Right lobe of liver (tissue), 6 donors: ENCODE measurements around the gene PPP1R9A. TPM values are rescaled to one million over a fixed set of nuclear protein-coding genes. Genes with fewer than 3 reads are reported as not detected.

Experiments
- ATAC-seq, 4 donors: fragments of 200-7000 bp; cut with Tn5 transposase; one replicate each; pipeline ENCODE4 v1.9.1; 2020; ENCODE audit warnings: mild to moderate bottlenecking in 4 of 4, moderate library complexity in 4 of 4
- DNase-seq, 3 donors: peaks; one replicate each; pipeline ENCODE4 v3.0.0-alpha.2; 2020
- H3K27ac ChIP-seq, 3 donors: fragments of 200-600 bp; one replicate each; pipeline ENCODE4 v1.8.0; 2022
- H3K27me3 ChIP-seq, 2 donors: fragments of 200-600 bp; one replicate each; pipeline ENCODE4 v1.8.0; 2022
- H3K36me3 ChIP-seq, 4 donors: fragments of 200-600 bp; sonication (generic) in 1 of 4; one replicate each; pipeline versions ENCODE4 v1.5.1 to v1.8.0; 2017 to 2022; ENCODE audit warnings: control low read depth in 1 of 4
- H3K4me1 ChIP-seq, 4 donors: fragments of 200-600 bp; sonication (generic) in 1 of 4; one replicate each; pipeline versions ENCODE4 v1.5.1 to v1.8.0; 2017 to 2022; ENCODE audit warnings: control low read depth in 1 of 4
- H3K4me3 ChIP-seq, 3 donors: fragments of 200-600 bp; one replicate each; pipeline ENCODE4 v1.8.0; 2022
- H3K9me3 ChIP-seq, 4 donors: fragments of 200-600 bp; sonication (generic) in 1 of 4; one replicate each; pipeline versions ENCODE4 v1.5.1 to v1.8.0; 2017 to 2022; ENCODE audit warnings: control low read depth in 1 of 4
- CTCF ChIP-seq, 4 donors: fragments of 200-600 bp in 3 of 4; fragments of 450-650 bp in 1 of 4; IDR thresholded peaks; one replicate each; pipeline versions ENCODE4 v1.5.1 to v1.8.0; 2016 to 2022; ENCODE audit warnings: antibody characterized with exemption in 4 of 4, mild to moderate bottlenecking in 2 of 4
- POLR2A ChIP-seq: fragments of 450-650 bp; IDR thresholded peaks from one replicate; pipeline ENCODE4 v1.6.1; 2017; ENCODE audit warnings: antibody characterized with exemption, mild to moderate bottlenecking
- WGBS: methylation state at CpG from one replicate; pipeline ENCODE4 v1.1.6; 2018; ENCODE audit warnings: low coverage, low lambda C conversion rate; ENCODE audit not compliant: insufficient coverage; ENCODE audit errors: missing lambda C conversion rate; 5-methylcytosine and 5-hydroxymethylcytosine counted together
- intact Hi-C, 2 donors: fragments of 100-400 bp; cut with DNase I; formaldehyde crosslinking; loops; one replicate each; pipeline versions ENCODE4 v1.11.2 to v1.14.1; 2022
- total RNA-seq, 6 experiments: library from RNA; depleted of rRNA in 2 of 6; stranded (reverse); fragments of >200 nt in 2 of 6; fragmentation: NEBNext Ultra II Directional in 3 of 6; extraction: Animal tissue kit (Norgen Biotek cat#: 25700) in 3 of 6; gene quantifications; one replicate each; pipeline versions ENCODE4 v1.1.0 to v1.2.4, GENCODE V29; 2016 to 2023
- donor health status: DM: no; HTN: yes; CAD: no.
- donor health status: DM: no; HTN: no; CAD: no.
- donor health status: DM: no; HTN: no; CAD: no.
- donor health status: DM: no; HTN: yes; CAD: no.
- donor health status: DM: no; HTN: yes; CAD: no.

The PPP1R9A gene
- total RNA-seq, 6 experiments from 2014 or later: 0.49 to 2.0 (median 0.81) TPM

- intact Hi-C loops: no loop called here
- ATAC-seq: no peak
These were observed 4.7 kb downstream of the PPP1R9A start for GRCh38 chr7:94912085-94912484.

GRCh38 chr7:94913391-94913790 lies 6.0 kb downstream of the PPP1R9A start:
- Histone ChIP-seq H3K36me3 (no peaks in the 10 kb centered on the region), H3K27ac (no peak overlapping the region), H3K9me3 (no peaks in the 10 kb centered on the region), H3K4me3 (no peak overlapping the region), H3K27me3 (peaks cover 0 to 4% of the 10 kb centered on the region in 2 donors), H3K4me1 (no peaks in the 10 kb centered on the region)
- DNase-seq: no peak
- ATAC-seq: no peak
- intact Hi-C loops: no loop called here
- TF ChIP-seq CTCF (IDR thresholded peaks at IDR 0.05): no peak
- no peak for TF ChIP-seq POLR2A

More at GRCh38 chr7:94912085-94912484, 4.7 kb downstream of the PPP1R9A start:
- peaks cover 0 to 4% of the 10 kb centered on the region in 2 donors for H3K27me3 ChIP-seq
- DNase-seq: no peak
- no peaks in the 10 kb centered on the region for H3K9me3 ChIP-seq
- TF ChIP-seq CTCF (IDR thresholded peaks at IDR 0.05) (no peak), POLR2A (no peak)
- H3K4me3 ChIP-seq: no peak overlapping the region
- no peak overlapping the region for H3K27ac ChIP-seq
- no peaks in the 10 kb centered on the region for H3K4me1 ChIP-seq
- H3K36me3 ChIP-seq: no peaks in the 10 kb centered on the region

- no peaks in the 10 kb centered on the region for H3K27me3 ChIP-seq
- H3K27ac ChIP-seq: no peak overlapping the region
- H3K36me3 ChIP-seq: no peaks in the 10 kb centered on the region
- no peak overlapping the region for H3K4me3 ChIP-seq
- no peaks in the 10 kb centered on the region for H3K9me3 ChIP-seq
- ATAC-seq (no peak), DNase-seq (no peak)
- 58% methylated on average over 4 of the region's 4 CpGs for WGBS
- TF ChIP-seq CTCF (IDR thresholded peaks at IDR 0.05): no peak
- TF ChIP-seq POLR2A: no peak
- intact Hi-C loops: no loop called here
- H3K4me1 ChIP-seq: no peaks in the 10 kb centered on the region
These were observed 14.5 kb downstream of the PPP1R9A start for GRCh38 chr7:94921911-94922310.

GRCh38 chr7:94922457-94922856 lies 15.1 kb downstream of the PPP1R9A start:
- TF ChIP-seq POLR2A (no peak), CTCF (IDR thresholded peaks at IDR 0.05) (no peak)
- no peak for DNase-seq
- H3K27ac ChIP-seq: no peak overlapping the region
- H3K4me1 ChIP-seq: no peaks in the 10 kb centered on the region
- ATAC-seq: no peak
- intact Hi-C loops: no loop called here
- no peaks in the 10 kb centered on the region for H3K9me3 ChIP-seq
- 75% methylated on average over 1 of the region's 1 CpG for WGBS
- no peaks in the 10 kb centered on the region for H3K27me3 ChIP-seq
- H3K36me3 ChIP-seq: no peaks in the 10 kb centered on the region
- H3K4me3 ChIP-seq: no peak overlapping the region

GRCh38 chr7:94923412-94923811 lies 16.0 kb downstream of the PPP1R9A start:
- Histone ChIP-seq H3K36me3 (no peaks in the 10 kb centered on the region), H3K27me3 (no peaks in the 10 kb centered on the region), H3K9me3 (no peaks in the 10 kb centered on the region), H3K4me3 (no peak overlapping the region), H3K4me1 (no peaks in the 10 kb centered on the region), H3K27ac (no peak overlapping the region)
- intact Hi-C loops: no loop called here
- ATAC-seq: no peak
- no peak for DNase-seq
- TF ChIP-seq POLR2A (no peak), CTCF (IDR thresholded peaks at IDR 0.05) (no peak)
